Chondrocyte (in vitro differentiated cells): ENCODE results near the gene SMG6. TPM values are rescaled to one million over a fixed set of nuclear protein-coding genes. Genes with fewer than 3 reads are reported as not detected.

Experiments
- DNase-seq: peaks from one replicate; pipeline ENCODE4 v3.0.0; 2021; ENCODE audit warnings: mixed read lengths, low spot score
- H3K27ac Mint-ChIP-seq: one replicate; pipeline ENCODE4 v1.8.0; 2021; ENCODE audit warnings: mild to moderate bottlenecking, moderate library complexity, mixed read lengths; ENCODE audit not compliant: unreplicated experiment
- H3K27me3 Mint-ChIP-seq: 2 replicates; pipeline ENCODE4 v1.8.0; 2021; ENCODE audit warnings: low read depth, mixed read lengths
- H3K36me3 Mint-ChIP-seq: 2 replicates; pipeline ENCODE4 v1.8.0; 2021; ENCODE audit warnings: low read depth, mixed read lengths
- H3K4me1 Mint-ChIP-seq: 2 replicates; pipeline ENCODE4 v1.8.0; 2021; ENCODE audit warnings: low read depth, mild to moderate bottlenecking, mixed read lengths
- H3K4me3 Mint-ChIP-seq: one replicate; pipeline ENCODE4 v1.8.0; 2021; ENCODE audit warnings: mild to moderate bottlenecking, moderate library complexity, mixed read lengths; ENCODE audit not compliant: unreplicated experiment
- H3K9me3 Mint-ChIP-seq: 2 replicates; pipeline ENCODE4 v1.8.0; 2021; ENCODE audit warnings: low read depth, mixed read lengths
- total RNA-seq: library from RNA; stranded (reverse); gene quantifications from 3 replicates; pipeline ENCODE4 v1.2.1, GENCODE V29; 2021
- TF ChIP-seq, protein P1 (sequence below): fragments of 200-600 bp; sonication (generic); IDR thresholded peaks from 2 replicates; pipeline ENCODE4 v1.5.0; 2021; ENCODE audit warnings: antibody characterized with exemption, mild to moderate bottlenecking, moderate library complexity

SMG6 gene
- total RNA-seq, 1 donor from 2014 or later, result 33.6 TPM

DNA sequence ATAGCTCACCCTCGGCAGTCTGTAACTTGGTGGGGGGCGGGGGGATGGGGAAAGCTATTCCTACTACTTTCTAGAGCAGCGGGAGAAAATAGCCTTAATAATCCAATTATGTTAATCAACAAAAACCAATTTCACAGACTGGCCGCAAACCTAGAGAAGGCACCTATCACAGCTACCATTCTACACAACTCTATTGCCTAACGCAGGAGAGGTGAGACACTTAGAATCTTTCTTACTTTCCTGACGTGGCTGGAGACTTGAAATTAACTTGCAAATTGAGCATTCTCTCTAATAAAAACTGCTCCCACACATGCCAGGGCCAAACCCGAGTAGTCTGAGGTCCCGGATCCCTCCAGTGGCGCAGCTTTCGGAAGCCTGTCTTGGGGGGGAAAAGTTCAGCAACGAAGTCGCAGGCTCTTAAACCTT is 794 bp downstream of the SMG6 start:
- TF ChIP-seq, protein P1, sequence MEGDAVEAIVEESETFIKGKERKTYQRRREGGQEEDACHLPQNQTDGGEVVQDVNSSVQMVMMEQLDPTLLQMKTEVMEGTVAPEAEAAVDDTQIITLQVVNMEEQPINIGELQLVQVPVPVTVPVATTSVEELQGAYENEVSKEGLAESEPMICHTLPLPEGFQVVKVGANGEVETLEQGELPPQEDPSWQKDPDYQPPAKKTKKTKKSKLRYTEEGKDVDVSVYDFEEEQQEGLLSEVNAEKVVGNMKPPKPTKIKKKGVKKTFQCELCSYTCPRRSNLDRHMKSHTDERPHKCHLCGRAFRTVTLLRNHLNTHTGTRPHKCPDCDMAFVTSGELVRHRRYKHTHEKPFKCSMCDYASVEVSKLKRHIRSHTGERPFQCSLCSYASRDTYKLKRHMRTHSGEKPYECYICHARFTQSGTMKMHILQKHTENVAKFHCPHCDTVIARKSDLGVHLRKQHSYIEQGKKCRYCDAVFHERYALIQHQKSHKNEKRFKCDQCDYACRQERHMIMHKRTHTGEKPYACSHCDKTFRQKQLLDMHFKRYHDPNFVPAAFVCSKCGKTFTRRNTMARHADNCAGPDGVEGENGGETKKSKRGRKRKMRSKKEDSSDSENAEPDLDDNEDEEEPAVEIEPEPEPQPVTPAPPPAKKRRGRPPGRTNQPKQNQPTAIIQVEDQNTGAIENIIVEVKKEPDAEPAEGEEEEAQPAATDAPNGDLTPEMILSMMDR, result no peak
- H3K4me3 Mint-ChIP-seq, result peak overlapping the region; percentile 86

DNA sequence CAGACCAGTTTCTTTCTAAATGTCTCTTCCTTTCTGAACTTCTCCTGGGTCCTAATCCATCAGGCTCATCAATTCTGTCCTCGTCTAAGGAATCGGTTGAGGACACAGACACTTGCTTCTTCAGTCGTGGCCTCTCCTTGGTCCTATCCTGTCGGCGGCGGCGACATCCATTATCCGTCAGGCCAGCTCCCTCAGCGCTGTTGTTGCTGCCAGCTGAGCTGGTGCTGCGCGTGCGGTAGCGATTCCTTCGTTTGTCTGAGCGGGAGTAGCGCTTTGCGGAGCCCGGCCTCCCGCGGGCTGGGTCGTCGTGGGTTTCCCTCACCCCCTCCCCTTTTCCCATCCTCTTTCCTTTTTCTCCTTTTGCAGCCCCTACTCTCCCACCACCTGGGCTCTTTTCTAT is 3.8 kb downstream of the SMG6 start:
- Mint-ChIP-seq H3K4me3 (no peak overlapping the region), H3K36me3 (peaks cover 31% of the 10 kb centered on the region), H3K27ac (no peak overlapping the region), H3K4me1 (peaks cover 42% of the 10 kb centered on the region), H3K27me3 (no peaks in the 10 kb centered on the region), H3K9me3 (no peaks in the 10 kb centered on the region)
- TF ChIP-seq, protein P1, result no peak
- no peak for DNase-seq

More for the DNA sequence above, 794 bp downstream of the SMG6 start:
- Mint-ChIP-seq H3K27me3 (no peaks in the 10 kb centered on the region), H3K27ac (peak overlapping the region; percentile 86), H3K36me3 (peaks cover 12% of the 10 kb centered on the region), H3K9me3 (no peaks in the 10 kb centered on the region), H3K4me1 (peaks cover 32% of the 10 kb centered on the region)
- DNase-seq, result no peak

DNA sequence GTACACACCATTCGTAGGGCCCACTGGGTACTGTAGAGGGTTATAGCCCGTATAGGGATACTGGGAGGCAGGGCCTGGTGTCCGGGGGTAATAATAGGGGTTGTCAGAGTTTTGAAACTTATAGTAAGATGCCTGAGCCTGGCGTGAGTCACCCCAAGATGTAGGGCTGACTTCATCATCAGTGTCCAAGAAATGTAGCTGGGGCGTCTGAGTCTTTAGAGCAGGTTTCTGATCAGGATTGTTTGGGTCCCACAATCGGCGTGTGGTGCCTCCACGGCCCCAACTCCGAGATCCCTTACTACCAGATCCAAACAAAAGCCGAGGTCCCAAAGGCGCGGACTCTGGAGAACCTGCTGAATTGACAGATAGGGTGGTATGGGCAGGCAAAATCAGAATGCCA is 4.4 kb downstream of the SMG6 start:
- H3K9me3 Mint-ChIP-seq, result no peaks in the 10 kb centered on the region
- H3K27me3 Mint-ChIP-seq, result no peaks in the 10 kb centered on the region
- H3K4me3 Mint-ChIP-seq, result no peak overlapping the region
- no peak for DNase-seq
- TF ChIP-seq, protein P1, result no peak
- peaks cover 34% of the 10 kb centered on the region for H3K36me3 Mint-ChIP-seq
- H3K27ac Mint-ChIP-seq, result no peak overlapping the region
- peaks cover 43% of the 10 kb centered on the region for H3K4me1 Mint-ChIP-seq

DNA sequence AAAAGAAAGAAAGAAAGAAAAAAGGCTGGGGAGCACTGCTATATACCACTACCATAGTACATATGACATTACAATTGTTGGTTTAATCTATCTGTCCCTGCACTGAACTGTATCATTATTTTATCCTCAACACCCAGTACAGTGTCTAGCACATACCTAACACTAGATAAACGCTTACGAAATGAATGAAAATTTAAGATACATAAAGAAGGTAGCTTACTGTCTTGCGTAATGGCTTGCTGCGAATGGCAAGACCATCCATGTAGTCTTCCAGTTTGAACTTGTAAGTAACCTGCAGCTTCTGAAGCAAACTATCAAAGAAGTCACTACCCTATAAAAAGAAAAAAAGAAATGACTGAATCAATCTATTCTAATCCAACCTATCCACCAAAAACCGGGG is 6.6 kb downstream of the SMG6 start:
- H3K27me3 Mint-ChIP-seq, result no peaks in the 10 kb centered on the region
- H3K27ac Mint-ChIP-seq, result no peak overlapping the region
- peaks cover 36% of the 10 kb centered on the region for H3K36me3 Mint-ChIP-seq

DNA sequence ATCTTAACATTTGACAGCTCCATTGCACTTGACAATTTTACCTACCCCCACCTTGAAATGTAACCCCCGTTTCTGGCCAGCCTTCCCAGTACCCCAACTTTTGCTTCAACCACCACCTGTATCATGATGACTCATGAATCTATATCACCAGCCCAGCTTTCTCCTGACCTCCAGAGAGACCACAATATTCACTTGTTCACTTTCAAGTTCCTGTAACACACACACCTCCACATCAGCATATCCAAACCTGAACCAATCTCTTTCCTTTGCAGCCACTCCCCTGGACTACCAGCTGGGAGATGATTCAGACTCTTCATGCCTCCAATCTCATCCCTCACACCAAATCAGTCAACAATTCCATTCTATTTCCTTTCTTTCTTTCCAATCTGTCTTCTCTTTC is 8.0 kb downstream of the SMG6 start:
- Mint-ChIP-seq H3K4me3 (no peak overlapping the region), H3K4me1 (peaks cover 29% of the 10 kb centered on the region), H3K36me3 (peaks cover 44% of the 10 kb centered on the region), H3K27me3 (no peaks in the 10 kb centered on the region), H3K27ac (no peak overlapping the region), H3K9me3 (no peaks in the 10 kb centered on the region)
- no peak for DNase-seq
- TF ChIP-seq, protein P1, result no peak

More for the DNA sequence above, 6.6 kb downstream of the SMG6 start:
- no peak for DNase-seq
- Mint-ChIP-seq H3K4me1 (peaks cover 38% of the 10 kb centered on the region), H3K9me3 (no peaks in the 10 kb centered on the region), H3K4me3 (no peak overlapping the region)
- TF ChIP-seq, protein P1, result no peak
